Breast epithelium (tissue), 4 donors: ENCODE measurements around the gene SNAPIN. TPM values are rescaled to one million over a fixed set of nuclear protein-coding genes. Genes with fewer than 3 reads are reported as not detected.
"Not testable (repeated sequence)": the region's sequence is repeated elsewhere in the genome, so short reads cannot be mapped to it uniquely, and the experiment has no call there.

Experiments used
- DNase-seq, 2 donors: peaks; one replicate each; pipeline ENCODE4 v3.0.0-alpha.2; 2019; ENCODE audit warnings: low spot score in 2 of 2
- H3K27ac ChIP-seq, 2 donors: fragments of 200-600 bp; sonication (generic) in 1 of 2; one replicate each; pipeline ENCODE4 v1.5.1; 2016 to 2019; ENCODE audit warnings: mild to moderate bottlenecking in 1 of 2
- H3K27me3 ChIP-seq, 2 donors: fragments of 200-600 bp; sonication (generic) in 1 of 2; one replicate each; pipeline versions ENCODE4 v1.5.1 to v1.6.0; 2017 to 2019; ENCODE audit warnings: control low read depth in 1 of 2, mild to moderate bottlenecking in 1 of 2
- H3K36me3 ChIP-seq: fragments of 200-600 bp; one replicate; pipeline ENCODE4 v1.5.1; 2019
- H3K4me1 ChIP-seq, 2 donors: fragments of 200-600 bp; sonication (generic); one replicate each; pipeline ENCODE4 v1.5.1; 2016 to 2019; ENCODE audit warnings: control low read depth in 1 of 2
- H3K4me3 ChIP-seq, 3 donors: fragments of 200-600 bp; sonication (generic); 1 replicate in 2 of 3; 2 replicates in 1 of 3; pipeline ENCODE4 v1.5.1; 2016 to 2019; ENCODE audit warnings: mild to moderate bottlenecking in 3 of 3, moderate library complexity in 2 of 3
- H3K9me3 ChIP-seq, 2 donors: fragments of 200-600 bp; sonication (generic) in 1 of 2; one replicate each; pipeline ENCODE4 v1.5.1; 2016 to 2019; ENCODE audit warnings: control low read depth in 1 of 2
- CTCF ChIP-seq, 3 donors: fragments of 450-650 bp; IDR thresholded peaks; one replicate each; pipeline ENCODE4 v1.5.1; 2016 to 2017; ENCODE audit warnings: antibody characterized with exemption in 3 of 3, mild to moderate bottlenecking in 3 of 3, moderate library complexity in 3 of 3
- POLR2A ChIP-seq: fragments of 450-650 bp; IDR thresholded peaks from one replicate; pipeline ENCODE4 v1.6.1; 2016; ENCODE audit warnings: antibody characterized with exemption, mild to moderate bottlenecking, moderate library complexity
- POLR2AphosphoS5 ChIP-seq, 3 donors: sonication (generic); formaldehyde crosslinking; IDR thresholded peaks; one replicate each; pipeline ENCODE4 v1.6.1; 2017; ENCODE audit warnings: antibody characterized with exemption in 3 of 3
- intact Hi-C: fragments of 100-400 bp; cut with DNase I; formaldehyde crosslinking; loops from one replicate; pipeline ENCODE4 v1.15.1; 2023; ENCODE audit warnings: low total_unique reads
- total RNA-seq, 3 donors: library from RNA; depleted of rRNA; stranded (reverse); fragments of >200 nt; gene quantifications; one replicate each; pipeline ENCODE4 v1.1.0, GENCODE V29; 2016

Gene SNAPIN
- total RNA-seq, 3 donors from 2014 or later, result 43.3 to 70.7 (median 54.2) TPM

- H3K36me3 ChIP-seq, result peaks cover under 1% of the 10 kb centered on the region
- TF ChIP-seq CTCF (IDR thresholded peaks at IDR 0.05) (no peak), POLR2AphosphoS5 (IDR thresholded peaks at IDR 0.05) (no peak), POLR2A (no peak)
- DNase-seq, result no peak
- intact Hi-C loops, result loop anchor here (10.0 kb wide), 1 partner anchor 105 kb away; the partner anchor contains the start of gene SLC27A3
- H3K27me3 ChIP-seq, result no peaks in the 10 kb centered on the region
- H3K27ac ChIP-seq, result peak overlapping the region; percentile 84 to 86
- H3K4me1 ChIP-seq, result peaks cover 0 to 12% of the 10 kb centered on the region in 2 donors
- H3K9me3 ChIP-seq, result no peaks in the 10 kb centered on the region
- peak overlapping the region in 2 of 3 donors; percentile 84 for H3K4me3 ChIP-seq
Measured at GRCh38 chr1:153669606-153670005, 11.1 kb downstream of the SNAPIN start.

- intact Hi-C loops, result loop anchor here (10.0 kb wide), 1 partner anchor 104 kb away; the partner anchor contains the start of gene SLC27A3
- Histone ChIP-seq H3K27me3 (no peaks in the 10 kb centered on the region), H3K36me3 (no peaks in the 10 kb centered on the region), H3K4me1 (peaks cover 0 to 12% of the 10 kb centered on the region in 2 donors), H3K27ac (peak overlapping the region; percentile 84 to 86), H3K4me3 (peak overlapping the region; percentile 82 to 84 (median 84)), H3K9me3 (no peaks in the 10 kb centered on the region)
- TF ChIP-seq CTCF (IDR thresholded peaks at IDR 0.05) (no peak), POLR2A (no peak), POLR2AphosphoS5 (IDR thresholded peaks at IDR 0.05) (no peak)
- DNase-seq, result no peak
Measured at GRCh38 chr1:153670257-153670858, 11.9 kb downstream of the SNAPIN start.

- Histone ChIP-seq H3K27me3 (no peaks in the 10 kb centered on the region), H3K4me1 (peaks cover 0 to 12% of the 10 kb centered on the region in 2 donors), H3K9me3 (no peaks in the 10 kb centered on the region), H3K36me3 (no peaks in the 10 kb centered on the region), H3K27ac (peak within 1 kb of the TSS; percentile 85 to 86), H3K4me3 (peak within 1 kb of the TSS; percentile 82 to 84 (median 84))
- intact Hi-C loops, result loop anchor here (10.0 kb wide), 1 partner anchor 104 kb away; the partner anchor contains the start of gene SLC27A3
- DNase-seq, result peak; percentile 99
- TF ChIP-seq CTCF (IDR thresholded peaks at IDR 0.05) (peak in 1 of 3 donors; percentile 42), POLR2A (peak; percentile 93), POLR2AphosphoS5 (IDR thresholded peaks at IDR 0.05) (peak; percentile 89 to 98 (median 93))
Measured at GRCh38 chr1:153670859-153671627, 12.5 kb downstream of the SNAPIN start, which contains the start of gene ILF2. Gene ILF2, minus strand, starts transcription at chr1:153670993. Its CDS starts 71 bp downstream, at chr1:153670922.

GRCh38 chr1:153671628-153672353, 13.3 kb downstream of the SNAPIN start:
- not testable (repeated sequence) for H3K27me3 ChIP-seq, H3K36me3 ChIP-seq, H3K9me3 ChIP-seq
- H3K4me1 ChIP-seq, result peaks cover 0 to 12% of the 10 kb centered on the region in 2 donors
- peak overlapping the region; percentile 85 to 86 for H3K27ac ChIP-seq
- peak in 1 of 3 donors; percentile 17 for TF ChIP-seq CTCF (IDR thresholded peaks at IDR 0.05)
- peak in 1 of 2 donors; percentile 62 for DNase-seq
- H3K4me3 ChIP-seq, result peak overlapping the region; percentile 39 to 84 (median 62)
- intact Hi-C loops, result loop anchor here (10.0 kb wide), 1 partner anchor 103 kb away; the partner anchor contains the start of gene SLC27A3
